GM18868 (cell line): ENCODE data around the gene ELMOD3.
"Not testable (repeated sequence)": the region's sequence is repeated elsewhere in the genome, so short reads cannot be mapped to it uniquely, and the experiment has no call there.

Source experiments
- ATAC-seq: cut with Tn5 transposase; IDR thresholded peaks from one replicate; pipeline ENCODE4 v1.9.1; 2021; ENCODE audit warnings: mild to moderate bottlenecking, moderate library complexity; ENCODE audit not compliant: unreplicated experiment

ELMOD3 gene

DNA sequence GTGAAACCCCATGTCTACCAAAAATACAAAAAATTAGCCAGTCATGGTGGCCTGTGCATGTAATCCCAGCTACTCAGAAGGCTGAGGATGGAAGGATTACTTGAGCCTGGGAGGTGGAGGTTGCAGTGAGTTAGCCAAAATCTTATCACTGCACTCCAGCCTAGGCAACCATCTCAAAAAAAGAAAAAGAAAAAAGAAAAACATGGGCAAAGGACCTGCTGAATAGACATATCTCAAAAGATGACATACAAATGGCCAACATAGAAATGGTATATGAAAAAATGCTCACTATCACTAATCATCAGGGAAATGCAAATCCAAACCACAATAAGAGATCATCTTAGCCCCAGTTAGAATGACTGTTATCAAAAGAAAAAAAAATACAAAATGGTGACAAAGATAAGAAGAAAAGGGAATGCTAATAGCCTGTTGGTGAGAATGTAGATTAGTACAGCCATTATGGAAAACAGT lies 25.4 kb upstream of the ELMOD3 start:
- ATAC-seq: no peak

DNA sequence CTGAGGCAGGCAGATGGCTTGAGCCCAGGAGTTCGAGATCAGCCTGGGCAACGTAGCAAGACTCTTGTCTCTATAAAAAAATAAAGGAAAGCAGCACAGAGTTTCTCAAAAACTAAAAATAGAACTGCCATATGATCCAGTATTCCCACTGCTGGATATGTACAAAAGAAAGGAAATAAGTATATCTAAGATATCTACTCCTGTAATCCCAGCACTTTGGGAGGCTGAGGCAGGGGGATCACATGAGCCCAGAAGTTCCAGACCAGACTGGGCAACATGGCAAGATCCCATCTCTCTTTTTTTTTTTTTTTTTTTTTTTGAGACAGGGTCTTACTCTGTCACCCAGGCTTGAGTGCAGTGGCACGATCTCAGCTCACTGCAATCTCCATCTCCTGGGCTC lies 24.9 kb upstream of the ELMOD3 start:
- ATAC-seq: not testable (repeated sequence)

DNA sequence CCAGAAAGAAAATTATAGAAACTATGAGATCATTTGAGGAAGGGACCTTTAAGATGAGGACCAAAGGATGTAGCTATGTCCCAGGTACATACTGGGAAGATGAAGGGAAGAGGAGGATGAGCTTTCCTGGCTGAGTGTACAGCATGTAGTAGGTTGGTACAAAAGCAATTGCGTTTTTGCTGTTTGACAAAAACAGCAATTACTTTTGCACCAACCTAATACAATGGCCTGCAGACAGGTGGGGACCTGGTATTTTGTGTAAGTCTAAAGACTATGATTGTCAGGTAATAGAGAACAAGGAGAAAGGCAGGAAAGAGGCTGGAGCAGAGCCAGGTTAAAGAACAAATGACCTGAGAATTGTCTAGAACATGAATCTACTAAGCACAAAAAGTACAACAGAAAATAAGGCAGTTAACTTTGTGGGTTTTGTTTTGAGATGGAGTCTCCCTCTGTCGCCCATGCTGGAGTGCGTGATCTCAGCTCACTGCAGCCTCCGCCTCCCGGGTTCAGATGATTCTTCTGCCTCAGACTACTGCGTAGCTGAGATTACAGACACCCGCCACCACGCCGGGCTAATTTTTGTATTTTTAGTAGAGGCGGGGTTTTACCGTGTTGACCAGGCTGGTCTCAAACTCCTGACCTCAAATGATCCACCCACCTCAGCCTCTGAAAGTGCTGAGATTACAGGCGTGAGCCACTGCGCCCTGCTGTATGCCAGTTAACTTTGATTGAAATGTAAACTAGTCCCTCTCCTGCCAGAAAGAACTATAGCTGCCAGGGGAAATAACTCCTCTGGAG lies 23.5 kb upstream of the ELMOD3 start:
- no peak for ATAC-seq

DNA sequence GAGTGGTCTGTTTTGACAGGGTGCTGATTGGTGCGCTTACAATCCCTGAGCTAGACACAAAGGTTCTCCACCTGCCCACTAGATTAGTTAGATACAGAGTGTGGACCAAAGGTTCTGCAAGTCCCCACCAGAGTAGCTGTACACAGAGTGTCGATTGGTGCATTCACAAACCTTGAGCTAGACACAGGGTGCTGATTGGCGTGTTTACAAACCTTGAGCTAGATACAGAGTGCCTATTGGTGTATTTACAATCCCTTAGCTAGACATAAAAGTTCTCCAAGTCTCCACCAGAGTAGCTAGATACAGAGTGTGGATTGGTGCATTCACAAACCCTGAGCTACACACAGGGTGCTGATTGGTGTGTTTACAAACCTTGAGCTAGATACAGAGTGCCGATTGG lies 20.7 kb upstream of the ELMOD3 start:
- ATAC-seq: not testable (repeated sequence)

DNA sequence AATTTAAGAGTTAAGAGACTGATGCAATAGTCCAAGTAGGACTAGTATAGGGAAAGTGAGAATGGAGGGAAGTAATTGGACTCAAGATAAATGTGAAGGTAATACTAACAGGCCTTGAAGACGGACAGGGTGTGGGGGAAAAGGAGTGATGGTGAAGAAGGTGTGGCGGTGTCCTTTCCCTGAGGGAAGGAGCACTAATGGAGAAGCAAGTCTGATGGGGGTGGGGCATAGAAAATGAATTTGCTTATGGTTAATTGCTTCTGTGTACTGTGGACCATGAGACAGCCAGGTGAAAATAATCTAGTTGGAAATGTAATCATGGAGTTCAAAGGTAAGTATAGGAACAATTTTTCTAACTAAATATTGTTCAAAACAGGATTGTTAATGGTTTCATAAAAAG lies 19.6 kb upstream of the ELMOD3 start:
- ATAC-seq: no peak

DNA sequence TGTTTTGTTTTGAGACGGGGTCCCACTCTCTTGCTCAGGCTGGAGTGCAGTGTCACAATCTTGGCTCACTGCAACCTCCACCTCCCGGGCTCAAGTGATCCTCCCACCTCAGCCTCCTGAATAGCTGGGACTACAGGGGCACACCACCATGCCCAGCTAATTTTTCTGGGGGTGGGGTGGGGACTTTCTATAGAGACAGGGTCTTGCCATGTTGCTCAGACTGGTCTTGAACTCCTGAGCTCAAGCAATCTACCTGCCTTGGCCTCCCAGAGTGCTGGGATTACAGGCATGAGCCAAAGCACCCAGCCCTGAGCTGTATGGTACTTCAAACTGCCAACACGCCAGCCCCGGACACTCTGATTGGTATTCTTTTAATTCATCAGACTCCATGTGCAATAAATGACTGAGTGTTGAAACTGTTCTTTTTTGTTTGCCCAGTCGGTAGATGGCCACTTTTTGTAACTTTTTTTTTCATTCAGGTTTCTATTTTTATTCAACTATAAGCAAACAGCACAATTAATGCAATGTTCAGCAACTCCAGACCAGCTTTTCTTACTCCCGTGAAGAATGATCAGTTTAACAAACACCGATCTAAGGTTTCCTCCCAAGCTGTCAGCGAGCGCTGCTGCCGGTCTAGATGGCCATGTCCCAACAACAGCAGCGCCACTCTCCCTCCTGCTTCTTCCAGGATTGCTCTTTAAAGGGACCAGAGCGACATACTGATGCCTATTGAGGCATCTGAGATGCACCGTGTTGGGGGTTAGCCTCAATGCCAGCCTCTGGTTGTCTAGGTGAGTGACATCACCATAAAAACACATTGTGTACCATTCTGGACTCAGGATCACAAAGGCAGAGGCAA lies 14.3 kb upstream of the ELMOD3 start:
- ATAC-seq: no peak

DNA sequence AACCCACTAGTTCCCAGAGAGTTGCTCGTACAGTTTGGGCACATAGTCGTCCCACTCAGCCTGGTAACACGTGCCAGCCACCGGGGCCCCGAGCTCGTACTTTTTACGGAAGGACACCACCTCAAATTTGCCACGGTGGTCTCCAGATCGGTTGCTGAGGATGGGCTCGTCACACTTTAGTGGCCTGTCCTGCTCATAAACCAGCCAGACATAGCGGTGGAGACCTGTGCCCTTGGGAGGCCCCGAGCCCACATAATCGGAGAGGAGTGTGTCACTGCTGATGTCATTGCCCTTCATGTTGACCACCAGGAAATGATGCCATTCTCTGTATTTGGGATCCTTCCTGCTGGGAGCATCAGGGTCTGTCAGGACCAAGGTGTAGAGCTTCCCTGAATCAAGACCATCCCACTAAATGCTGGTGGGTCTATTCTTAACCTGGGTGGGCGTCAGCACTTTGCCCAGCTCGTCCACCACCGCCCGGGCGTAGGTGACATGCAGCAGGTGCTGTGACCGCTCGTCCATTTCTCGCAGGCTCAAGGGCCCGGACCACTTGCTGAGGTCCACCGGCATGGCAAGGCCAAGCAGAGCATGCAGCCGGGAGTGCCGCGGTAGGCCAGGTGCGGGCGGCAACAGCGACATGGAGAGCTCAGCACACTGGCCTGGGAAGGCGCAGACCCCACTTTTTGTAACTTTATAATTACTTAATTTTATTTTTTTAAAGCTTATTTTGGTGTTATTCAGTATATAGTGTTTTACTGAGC lies 13.1 kb upstream of the ELMOD3 start:
- no peak for ATAC-seq

DNA sequence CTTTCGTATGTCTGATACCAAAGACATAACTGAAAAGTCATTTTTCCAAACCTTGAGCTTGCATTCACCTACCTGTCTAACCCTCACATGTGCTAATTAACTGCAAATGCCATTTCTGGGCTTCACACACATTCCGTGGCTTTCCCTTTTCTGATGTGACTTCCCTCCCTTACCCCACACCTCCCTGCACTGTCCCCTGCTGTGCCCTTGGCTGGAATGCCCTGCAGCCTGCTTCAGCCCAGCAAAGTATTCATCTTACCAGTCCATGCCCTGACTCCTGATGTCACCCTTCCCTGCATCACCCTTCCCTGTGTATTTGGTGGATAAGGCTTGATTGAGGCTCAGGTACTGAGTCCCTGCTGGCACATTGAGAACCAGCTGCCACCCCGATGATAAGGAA lies 12.4 kb upstream of the ELMOD3 start:
- no peak for ATAC-seq

DNA sequence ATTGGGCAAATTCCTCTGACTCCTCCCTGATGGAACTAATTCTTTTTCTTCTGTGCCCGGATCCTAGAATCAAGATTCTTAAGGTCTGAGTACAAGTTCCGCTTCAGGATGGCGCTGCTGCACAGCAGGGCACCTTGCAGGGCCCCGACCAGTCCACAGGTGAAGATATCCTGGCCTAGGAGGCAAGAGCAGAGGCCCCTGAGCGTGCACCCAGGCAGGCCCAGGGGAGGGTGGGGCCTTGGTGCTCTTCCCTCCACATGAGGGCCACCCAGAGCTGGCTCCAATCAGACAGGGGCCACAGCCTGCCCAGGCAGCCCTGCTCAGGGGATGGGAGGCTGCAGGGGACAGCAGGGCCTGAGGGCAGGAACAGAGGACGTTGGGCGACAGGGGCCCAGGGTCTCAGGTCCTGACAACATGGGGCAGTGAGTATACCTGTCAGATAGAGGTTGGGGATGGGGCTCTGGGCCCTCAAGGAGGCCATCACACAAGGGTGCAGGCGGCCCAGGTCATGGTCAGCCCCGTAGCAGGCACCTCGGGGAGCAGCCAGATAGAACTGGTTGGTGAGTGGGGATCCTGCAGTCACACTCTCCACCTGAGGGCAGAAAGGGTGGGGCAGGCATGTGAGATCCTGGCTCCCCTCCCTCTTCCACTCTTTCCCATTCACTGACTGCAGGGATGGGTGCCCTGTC lies 11.2 kb upstream of the ELMOD3 start:
- not testable (repeated sequence) for ATAC-seq

DNA sequence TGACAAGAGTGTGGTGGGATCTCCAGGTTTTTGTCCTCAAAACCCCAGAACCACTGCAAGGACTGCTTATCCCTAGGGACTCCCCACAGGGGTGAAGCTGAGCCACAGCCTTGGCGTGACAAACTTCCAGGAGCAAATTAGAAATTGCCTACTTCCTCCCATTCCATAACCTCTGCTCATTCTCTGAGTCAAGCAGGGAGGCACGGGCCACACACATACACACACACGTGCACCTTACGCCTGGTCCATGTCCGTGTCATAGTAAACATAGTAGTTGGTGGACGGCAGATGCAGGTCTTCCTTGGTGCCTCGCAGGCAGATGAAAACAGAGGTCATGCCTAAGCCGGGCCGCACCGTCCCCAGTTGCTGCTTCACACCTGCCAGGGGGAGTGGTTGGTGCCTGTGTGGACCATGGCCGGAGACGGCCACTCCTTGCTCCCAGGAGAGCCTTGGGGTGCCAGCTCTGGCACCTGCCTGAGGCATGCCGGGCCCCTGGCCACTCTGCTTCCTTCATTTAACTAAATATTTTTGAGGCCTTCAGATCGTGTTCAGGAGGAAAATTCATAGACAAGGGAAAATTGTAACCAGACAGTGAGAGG lies 10.1 kb upstream of the ELMOD3 start:
- ATAC-seq: no peak

DNA sequence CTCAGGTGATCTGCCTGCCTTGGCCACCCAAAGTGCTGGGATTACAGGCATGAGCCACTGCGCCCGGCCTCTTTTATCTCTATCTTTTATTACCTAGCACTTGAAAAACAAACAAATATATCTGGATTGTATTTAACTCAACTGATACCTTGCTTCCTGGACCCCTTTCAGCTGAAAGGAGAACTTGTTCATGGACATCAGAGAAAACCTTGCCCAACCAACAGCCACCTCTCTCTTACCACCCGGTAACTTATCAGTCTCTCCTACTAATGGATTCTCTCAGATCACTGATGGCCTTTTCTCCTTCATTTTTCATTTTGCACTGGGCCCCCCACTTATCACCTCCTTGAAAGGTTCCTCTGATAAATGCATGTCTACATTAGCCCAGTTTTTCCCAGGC lies 7.0 kb upstream of the ELMOD3 start:
- no peak for ATAC-seq

DNA sequence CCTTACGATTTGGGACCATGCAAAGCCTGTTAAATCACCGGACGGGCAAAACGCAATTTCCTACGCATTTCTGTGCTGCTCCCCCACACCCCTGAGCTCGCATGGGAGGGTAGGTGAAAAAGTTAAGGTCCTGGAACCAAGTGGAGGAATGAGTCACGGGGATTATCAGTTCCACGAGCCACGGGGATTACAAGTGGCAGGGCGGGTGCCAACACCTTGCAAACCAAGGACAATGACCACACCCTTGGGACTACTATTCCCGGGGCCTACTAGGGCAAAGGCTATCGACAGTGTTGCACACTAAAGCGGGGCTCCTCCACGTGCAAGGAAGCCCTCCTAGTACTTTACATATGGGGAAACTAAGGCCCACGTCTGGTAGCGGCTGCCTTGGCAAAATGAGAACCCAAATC lies 688 bp upstream of the ELMOD3 start:
- peak; percentile 5 for ATAC-seq

DNA sequence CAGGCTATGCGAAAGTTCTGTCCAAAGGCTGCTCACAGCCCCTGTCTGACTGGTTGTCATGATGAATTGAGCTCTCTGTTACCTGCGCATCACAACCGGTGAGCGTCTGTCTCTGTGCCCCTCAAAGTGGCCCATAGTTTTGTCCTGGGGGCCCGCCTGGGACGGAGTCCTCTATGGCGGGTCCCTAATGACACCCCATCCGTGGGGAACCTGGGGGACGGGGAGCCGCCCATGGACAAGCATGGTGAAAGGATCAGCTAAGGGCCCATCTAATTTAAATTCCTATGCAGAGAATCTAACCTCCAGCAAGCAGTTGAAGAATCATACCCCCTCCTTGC lies 473 bp downstream of the ELMOD3 start:
- ATAC-seq: peak; percentile 2

DNA sequence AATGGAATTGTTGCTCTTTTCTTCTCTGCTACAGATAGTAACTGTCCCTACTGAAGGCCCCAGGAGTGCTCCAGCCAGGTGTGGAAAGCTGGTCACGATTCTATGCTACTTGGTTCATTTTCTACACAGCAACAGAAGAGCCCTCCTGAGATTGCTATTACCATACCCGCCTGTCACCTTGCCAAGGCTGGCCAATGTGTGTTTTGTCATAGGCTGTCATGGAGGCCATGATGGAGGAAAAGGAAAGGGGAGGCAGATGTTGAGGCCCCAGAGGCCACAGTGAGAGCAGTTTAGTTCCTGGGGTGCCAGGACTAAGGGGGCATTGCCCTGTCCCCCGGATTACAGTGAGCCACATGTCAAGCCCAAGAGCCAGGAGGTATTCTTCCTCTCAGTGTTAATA lies 952 bp downstream of the ELMOD3 start:
- ATAC-seq: no peak

DNA sequence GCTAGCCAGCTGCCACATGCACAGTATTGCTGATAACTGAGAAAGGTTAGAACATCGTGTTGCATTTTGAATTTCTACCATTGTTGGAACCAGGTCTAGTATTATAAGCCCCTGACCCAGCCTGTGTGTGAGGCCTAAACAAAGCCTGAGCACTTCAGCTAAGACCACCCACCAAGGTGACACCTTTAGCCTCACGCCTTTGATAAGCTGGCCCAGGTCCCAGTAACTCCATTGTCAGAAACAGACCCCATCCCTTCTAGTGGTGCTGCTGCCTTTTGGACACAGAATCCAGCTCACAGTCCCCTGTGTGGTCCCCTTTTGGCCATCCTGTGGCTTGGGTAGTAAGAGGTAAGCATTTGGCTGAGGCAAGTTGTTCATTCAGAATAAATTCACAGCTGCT lies 1.6 kb downstream of the ELMOD3 start:
- ATAC-seq: no peak

DNA sequence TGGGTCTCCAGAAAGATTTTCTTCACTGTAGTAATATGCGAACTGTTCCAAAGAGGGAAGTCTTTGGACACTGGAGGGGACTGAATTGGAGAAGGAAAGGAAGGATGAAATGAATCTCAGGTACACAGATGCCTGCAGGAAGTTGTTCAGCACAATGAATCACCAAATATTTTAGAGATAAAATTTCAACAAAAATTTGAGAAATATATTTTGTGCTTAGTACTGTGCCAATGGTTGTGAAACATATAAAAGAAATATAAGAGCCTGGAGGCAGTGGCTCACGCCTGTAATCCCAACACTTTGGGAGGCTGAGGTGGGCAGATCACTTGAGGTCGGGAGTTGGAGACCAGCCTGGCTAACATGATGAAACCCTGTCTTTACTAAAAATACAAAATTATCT lies 3.2 kb downstream of the ELMOD3 start:
- no peak for ATAC-seq

DNA sequence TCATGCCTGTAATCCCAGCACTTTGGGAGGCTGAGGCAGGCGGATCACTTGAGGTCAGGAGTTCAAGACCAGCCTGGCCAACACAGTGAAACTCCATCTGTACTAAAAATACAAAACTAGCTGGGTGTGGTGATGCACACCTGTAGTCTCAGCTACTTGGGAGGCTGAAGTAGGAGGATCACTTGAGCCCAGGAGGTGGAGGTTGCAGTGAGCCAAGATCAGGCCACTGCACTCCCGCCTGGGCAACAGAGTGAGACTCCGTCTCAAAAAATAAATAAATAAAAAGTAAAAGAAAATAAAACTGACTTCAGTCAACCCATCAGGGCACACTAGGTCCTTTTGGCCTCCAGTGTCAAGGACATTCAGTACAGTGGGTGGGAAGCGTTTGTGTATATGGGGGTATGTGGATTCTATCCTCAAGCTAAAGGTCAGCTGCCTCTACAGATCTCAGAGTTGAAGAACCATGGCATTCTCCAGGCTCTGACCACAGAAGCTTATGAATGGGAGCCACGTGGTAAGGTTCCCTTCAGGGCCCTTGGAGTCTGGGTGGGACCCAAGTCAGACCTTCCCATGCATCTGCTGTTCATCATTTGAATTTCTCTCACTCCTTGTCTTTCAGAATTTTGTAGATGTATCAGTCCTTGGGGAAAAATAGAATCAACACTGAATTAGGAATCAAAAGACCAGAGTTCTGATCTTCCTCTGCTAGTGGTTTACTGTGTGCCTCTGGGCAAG lies 8.3 kb downstream of the ELMOD3 start:
- ATAC-seq: not testable (repeated sequence)

DNA sequence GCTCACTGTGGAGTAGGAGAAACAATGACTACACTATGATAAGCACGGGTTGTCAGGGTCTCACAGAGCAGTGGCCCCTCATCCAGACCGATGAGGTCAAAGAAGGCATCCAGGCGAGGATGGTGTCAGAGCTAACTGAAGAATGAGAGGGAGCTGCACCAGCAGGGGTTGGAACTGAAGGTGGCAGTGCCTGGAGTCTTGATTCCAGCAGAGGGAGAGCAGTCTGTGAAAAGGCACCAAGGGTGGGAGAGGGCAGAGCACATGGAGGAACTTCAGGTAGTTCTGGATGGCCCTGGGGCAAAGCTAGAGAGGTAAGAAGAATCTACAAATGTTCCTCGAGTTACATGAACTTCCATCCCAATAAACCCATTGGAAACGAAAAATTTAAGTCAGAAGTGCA lies 12.6 kb downstream of the ELMOD3 start:
- ATAC-seq: no peak

DNA sequence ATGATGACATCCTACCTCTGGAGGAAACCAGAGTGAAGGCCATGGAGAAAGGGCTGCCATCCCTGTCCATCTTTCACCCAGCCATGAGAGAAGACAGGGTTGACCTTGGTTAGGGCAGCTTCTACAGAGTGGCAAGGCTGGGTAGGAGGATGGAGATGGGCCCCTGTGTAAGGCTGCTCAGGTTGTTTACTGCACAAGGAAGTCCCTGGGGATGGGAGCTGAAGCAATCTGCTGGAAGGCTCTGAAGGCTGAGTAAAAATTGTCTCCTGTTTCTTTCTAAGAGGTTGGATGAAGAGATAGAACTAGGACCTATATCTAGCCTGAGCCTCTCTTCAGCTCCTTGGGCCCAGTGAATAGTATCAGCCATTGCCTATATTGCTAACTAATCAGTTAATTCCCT lies 14.4 kb downstream of the ELMOD3 start:
- no peak for ATAC-seq

DNA sequence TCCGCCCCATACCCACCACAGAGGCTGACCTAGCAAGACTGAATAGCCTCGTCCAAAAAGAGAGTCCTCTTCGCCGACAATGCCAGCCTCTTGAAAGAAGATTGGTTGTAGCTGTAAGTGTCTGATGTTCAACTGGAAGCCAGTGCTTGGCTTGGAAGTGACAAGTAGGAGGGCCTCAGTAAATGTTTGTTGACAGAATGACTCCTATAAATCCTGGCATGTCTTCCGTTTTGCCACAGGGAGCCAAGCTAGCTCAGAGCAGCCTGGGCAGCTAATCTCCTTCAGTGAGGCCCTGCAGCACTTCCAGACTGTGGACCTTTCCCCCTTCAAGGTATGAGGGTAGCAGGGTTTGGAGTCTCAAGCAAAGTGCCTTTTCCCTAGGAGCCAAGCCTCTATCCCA lies 14.9 kb downstream of the ELMOD3 start:
- no peak for ATAC-seq
